ENCODE data around the gene NDFIP2.

The NDFIP2 gene

GRCh38 chr13:79512950-79513349 lies 32.0 kb downstream of the NDFIP2 start:
- H3K27ac ChIP-seq (replicated peaks) = no peak overlapping the region
- H3K27me3 ChIP-seq (ENCODE audit: insufficient read depth, poor library complexity, severe bottlenecking) = no peaks in the 10 kb centered on the region
- H3K4me3 ChIP-seq (replicated peaks; ENCODE audit: insufficient read depth, low read length) = no peak overlapping the region
- DNase-seq (ENCODE audit: low read depth in 1 of 2, low spot score in 1 of 2) = no peak
- TF ChIP-seq POLR2AphosphoS5 (IDR thresholded peaks at IDR 0.05; ENCODE audit: low read depth) = no peak
- TF ChIP-seq CTCF (IDR thresholded peaks at IDR 0.05; ENCODE audit: insufficient read depth, low read length) = no peak
- TF ChIP-seq SPI1 (IDR thresholded peaks at IDR 0.05; ENCODE audit: borderline replicate concordance, low read depth) = no peak
- TF ChIP-seq REST (IDR thresholded peaks at IDR 0.05; ENCODE audit: insufficient replicate concordance, low read depth) = no peak

DNA sequence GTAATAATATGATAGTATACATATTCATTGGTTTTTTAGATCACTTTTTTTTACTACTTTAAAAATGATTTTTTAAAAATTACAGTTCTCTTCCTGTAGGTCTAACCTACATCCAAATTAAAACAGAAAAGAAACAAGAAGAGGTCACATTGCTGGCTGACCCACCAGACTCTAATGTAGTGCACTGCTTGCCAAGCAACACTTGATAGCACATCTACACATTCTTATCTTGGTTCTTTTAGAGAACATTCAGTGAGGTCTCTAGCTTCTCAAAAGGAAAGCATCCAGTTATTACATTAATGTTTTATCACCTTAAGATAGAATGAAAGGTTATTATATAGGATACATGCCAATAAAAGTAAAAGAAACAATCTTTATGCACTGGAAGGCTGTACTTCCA lies 35.6 kb downstream of the NDFIP2 start:
- no peaks in the 10 kb centered on the region for H3K27me3 ChIP-seq (ENCODE audit: insufficient read depth, poor library complexity, severe bottlenecking)
- no peak for TF ChIP-seq SPI1 (IDR thresholded peaks at IDR 0.05; ENCODE audit: borderline replicate concordance, low read depth)
- TF ChIP-seq REST (IDR thresholded peaks at IDR 0.05; ENCODE audit: insufficient replicate concordance, low read depth) = no peak
- TF ChIP-seq CTCF (IDR thresholded peaks at IDR 0.05; ENCODE audit: insufficient read depth, low read length) = no peak
- TF ChIP-seq POLR2AphosphoS5 (IDR thresholded peaks at IDR 0.05; ENCODE audit: low read depth) = no peak
- no peak for TF ChIP-seq GABPA (IDR thresholded peaks at IDR 0.05; ENCODE audit: low read depth)
- DNase-seq (ENCODE audit: low read depth in 1 of 2, low spot score in 1 of 2) = no peak
- H3K27ac ChIP-seq (replicated peaks) = no peak overlapping the region
- H3K4me3 ChIP-seq (replicated peaks; ENCODE audit: insufficient read depth, low read length) = no peak overlapping the region

DNA sequence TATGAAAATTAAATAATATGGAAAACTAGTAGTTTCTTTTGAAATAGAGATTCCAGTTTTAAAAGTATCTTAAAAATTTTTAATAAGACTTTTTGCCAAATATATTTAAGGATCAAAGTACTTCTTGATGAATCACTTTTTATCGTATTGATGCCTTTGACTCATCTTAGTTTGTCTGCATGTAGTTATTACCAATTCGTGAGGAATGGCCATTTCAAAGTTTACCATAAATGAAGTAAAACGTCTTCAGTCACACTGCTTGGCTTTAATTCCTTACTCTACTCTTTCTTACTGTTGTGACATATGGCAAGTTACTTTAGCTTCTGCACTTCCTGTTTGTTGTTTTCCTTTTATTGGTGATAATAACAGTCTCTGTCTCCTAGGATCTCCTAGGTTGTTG lies 38.3 kb downstream of the NDFIP2 start:
- no peak for TF ChIP-seq REST (IDR thresholded peaks at IDR 0.05; ENCODE audit: insufficient replicate concordance, low read depth)
- TF ChIP-seq SPI1 (IDR thresholded peaks at IDR 0.05; ENCODE audit: borderline replicate concordance, low read depth) = peak; percentile 85
- DNase-seq (ENCODE audit: low read depth in 1 of 2, low spot score in 1 of 2) = no peak
- H3K27ac ChIP-seq (replicated peaks) = peak overlapping the region; percentile 52
- no peak overlapping the region for H3K4me3 ChIP-seq (replicated peaks; ENCODE audit: insufficient read depth, low read length)
- no peaks in the 10 kb centered on the region for H3K27me3 ChIP-seq (ENCODE audit: insufficient read depth, poor library complexity, severe bottlenecking)

GRCh38 chr13:79522583-79522982 lies 41.6 kb downstream of the NDFIP2 start:
- H3K4me3 ChIP-seq (replicated peaks; ENCODE audit: insufficient read depth, low read length) = no peak overlapping the region
- DNase-seq (ENCODE audit: low read depth in 1 of 2, low spot score in 1 of 2) = peak; percentile 73 to 93
- no peaks in the 10 kb centered on the region for H3K27me3 ChIP-seq (ENCODE audit: insufficient read depth, poor library complexity, severe bottlenecking)
- TF ChIP-seq GABPA (IDR thresholded peaks at IDR 0.05; ENCODE audit: low read depth) (no peak), SPI1 (IDR thresholded peaks at IDR 0.05; ENCODE audit: borderline replicate concordance, low read depth) (peak; percentile 91), POLR2AphosphoS5 (IDR thresholded peaks at IDR 0.05; ENCODE audit: low read depth) (peak; percentile 85), REST (IDR thresholded peaks at IDR 0.05; ENCODE audit: insufficient replicate concordance, low read depth) (no peak), CTCF (IDR thresholded peaks at IDR 0.05; ENCODE audit: insufficient read depth, low read length) (no peak)
- H3K27ac ChIP-seq (replicated peaks) = peak overlapping the region; percentile 47

Measured in HL-60 (cell line).